AG10803 (cell line): ENCODE results near the gene TIPIN.

Source experiments
- DNase-seq: peaks from one replicate; pipeline ENCODE4 v3.0.0; 2010; ENCODE audit warnings: low read depth
- H3K4me3 ChIP-seq: 2 replicates; pipeline ENCODE4 v1.5.1; 2011; ENCODE audit warnings: mild to moderate bottlenecking, low read length, control low read depth
- TF ChIP-seq, protein P1 (sequence below): conservative IDR thresholded peaks from 2 replicates; pipeline ENCODE4 v1.5.1; 2011; ENCODE audit warnings: mild to moderate bottlenecking, low read length, control low read depth, inconsistent platforms

Gene TIPIN, protein sequence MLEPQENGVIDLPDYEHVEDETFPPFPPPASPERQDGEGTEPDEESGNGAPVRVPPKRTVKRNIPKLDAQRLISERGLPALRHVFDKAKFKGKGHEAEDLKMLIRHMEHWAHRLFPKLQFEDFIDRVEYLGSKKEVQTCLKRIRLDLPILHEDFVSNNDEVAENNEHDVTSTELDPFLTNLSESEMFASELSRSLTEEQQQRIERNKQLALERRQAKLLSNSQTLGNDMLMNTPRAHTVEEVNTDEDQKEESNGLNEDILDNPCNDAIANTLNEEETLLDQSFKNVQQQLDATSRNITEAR

DNA sequence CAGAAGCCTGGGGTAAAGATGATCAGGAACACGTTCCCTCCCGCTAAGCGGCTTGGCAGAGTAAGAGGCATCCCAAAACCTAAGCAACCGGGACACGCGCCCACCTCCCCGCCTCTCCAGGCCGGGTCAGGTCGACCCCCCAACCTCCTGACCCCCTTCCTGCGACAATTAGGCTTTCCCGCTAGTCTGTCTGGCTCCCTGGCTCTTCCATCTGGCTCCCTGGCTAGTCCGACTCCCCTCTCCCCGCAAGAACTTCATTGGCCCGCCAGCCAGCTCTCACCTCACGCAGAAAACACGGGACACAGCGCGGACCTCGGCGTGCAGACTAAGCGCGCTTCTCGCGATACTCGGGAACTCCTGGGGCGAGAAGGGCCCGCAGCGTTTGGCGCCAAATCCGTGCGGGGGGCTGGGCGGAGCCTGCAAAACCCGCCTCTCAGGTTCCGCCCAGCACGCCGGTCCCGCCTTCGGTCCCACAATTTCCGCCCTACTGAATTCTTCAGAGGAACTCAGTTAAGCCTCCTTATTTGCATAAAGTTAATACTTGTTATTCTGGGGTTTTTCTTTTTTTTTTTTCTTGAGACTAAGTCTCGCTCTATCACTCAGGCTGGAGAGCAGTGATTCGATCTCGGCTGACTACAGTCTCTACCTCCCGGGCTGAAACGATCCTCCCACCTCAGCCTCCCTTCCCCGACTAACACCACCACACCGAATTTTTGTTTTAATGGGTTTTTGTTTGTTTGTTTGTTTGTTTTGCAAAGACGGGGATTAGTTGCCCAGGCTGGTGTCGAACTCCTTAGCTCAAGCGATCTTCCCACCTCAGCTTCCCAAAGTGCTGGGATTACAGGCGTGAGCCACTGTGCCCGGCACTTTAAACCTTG lies at the start of gene TIPIN:
TSS of gene TIPIN (minus strand) at position 327 of the 878 bp plus-strand sequence. CDS start 3,738 bp downstream, outside the sequence.
- peak; percentile 95 for DNase-seq
- H3K4me3 ChIP-seq, result peak within 1 kb of the TSS; percentile 92
- TF ChIP-seq, protein P1, sequence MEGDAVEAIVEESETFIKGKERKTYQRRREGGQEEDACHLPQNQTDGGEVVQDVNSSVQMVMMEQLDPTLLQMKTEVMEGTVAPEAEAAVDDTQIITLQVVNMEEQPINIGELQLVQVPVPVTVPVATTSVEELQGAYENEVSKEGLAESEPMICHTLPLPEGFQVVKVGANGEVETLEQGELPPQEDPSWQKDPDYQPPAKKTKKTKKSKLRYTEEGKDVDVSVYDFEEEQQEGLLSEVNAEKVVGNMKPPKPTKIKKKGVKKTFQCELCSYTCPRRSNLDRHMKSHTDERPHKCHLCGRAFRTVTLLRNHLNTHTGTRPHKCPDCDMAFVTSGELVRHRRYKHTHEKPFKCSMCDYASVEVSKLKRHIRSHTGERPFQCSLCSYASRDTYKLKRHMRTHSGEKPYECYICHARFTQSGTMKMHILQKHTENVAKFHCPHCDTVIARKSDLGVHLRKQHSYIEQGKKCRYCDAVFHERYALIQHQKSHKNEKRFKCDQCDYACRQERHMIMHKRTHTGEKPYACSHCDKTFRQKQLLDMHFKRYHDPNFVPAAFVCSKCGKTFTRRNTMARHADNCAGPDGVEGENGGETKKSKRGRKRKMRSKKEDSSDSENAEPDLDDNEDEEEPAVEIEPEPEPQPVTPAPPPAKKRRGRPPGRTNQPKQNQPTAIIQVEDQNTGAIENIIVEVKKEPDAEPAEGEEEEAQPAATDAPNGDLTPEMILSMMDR, result no peak

DNA sequence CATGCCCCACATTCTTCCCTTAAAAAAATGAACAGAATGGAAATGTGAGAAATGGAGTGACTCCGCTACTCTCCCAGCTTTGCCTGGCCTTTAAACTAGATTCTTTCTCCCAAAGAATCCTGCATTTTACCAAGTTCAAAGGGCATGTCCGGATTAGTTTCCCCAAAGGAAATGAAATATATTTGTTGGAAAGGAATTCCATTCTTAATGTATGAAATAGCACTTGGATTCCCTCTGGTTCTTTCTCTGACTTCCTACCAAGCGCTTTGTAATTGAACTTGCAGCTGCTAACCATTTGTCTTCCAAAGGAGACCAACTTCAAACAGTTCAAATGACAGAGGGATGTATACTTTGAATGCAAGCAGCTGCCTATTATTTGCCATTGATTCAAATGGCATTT lies 49.1 kb upstream of the TIPIN start:
- TF ChIP-seq, protein P1, result no peak
- peak; percentile 42 for DNase-seq
- H3K4me3 ChIP-seq, result no peak overlapping the region

DNA sequence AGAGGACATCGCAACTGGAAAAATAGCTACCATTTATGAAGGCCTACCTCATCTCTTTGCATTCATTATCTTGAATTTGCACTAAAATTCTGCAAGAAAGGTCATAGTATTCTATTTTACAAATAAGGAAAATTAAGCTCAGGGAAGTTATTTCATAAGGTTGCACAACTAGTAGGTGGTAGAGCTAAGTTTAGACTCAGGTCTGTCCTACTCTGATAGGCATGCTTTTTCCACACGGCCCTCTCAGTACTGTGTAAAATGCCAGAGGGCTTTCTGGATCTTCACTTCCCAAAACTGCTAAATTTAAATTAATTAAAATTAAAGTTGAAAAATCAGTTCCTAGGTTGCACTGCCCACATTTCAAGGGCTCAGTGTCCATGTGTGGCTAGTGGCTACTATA lies 48.5 kb upstream of the TIPIN start:
- TF ChIP-seq, protein P1, result no peak
- no peak for DNase-seq
- H3K4me3 ChIP-seq, result no peak overlapping the region

DNA sequence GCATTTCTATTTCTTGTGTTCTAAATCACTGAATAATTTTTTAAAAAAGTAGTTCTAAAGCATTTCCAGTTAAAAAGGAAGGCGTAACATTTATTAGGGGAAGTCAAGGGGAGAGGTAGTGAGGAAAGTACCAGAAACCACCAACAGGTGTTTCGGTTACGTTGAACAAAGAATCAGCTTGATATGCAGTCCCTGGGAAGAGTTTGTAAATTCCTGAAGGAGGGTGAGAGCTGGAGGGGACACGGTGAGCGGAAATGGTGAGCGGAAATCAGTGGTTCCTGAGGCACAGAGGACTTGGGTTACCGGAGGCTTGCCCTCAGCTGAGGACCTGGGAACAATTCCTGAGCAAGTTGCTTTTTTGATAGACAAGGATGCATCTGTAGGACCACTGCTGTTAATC lies 48.0 kb upstream of the TIPIN start:
- H3K4me3 ChIP-seq, result no peak overlapping the region
- TF ChIP-seq, protein P1, result no peak
- no peak for DNase-seq

DNA sequence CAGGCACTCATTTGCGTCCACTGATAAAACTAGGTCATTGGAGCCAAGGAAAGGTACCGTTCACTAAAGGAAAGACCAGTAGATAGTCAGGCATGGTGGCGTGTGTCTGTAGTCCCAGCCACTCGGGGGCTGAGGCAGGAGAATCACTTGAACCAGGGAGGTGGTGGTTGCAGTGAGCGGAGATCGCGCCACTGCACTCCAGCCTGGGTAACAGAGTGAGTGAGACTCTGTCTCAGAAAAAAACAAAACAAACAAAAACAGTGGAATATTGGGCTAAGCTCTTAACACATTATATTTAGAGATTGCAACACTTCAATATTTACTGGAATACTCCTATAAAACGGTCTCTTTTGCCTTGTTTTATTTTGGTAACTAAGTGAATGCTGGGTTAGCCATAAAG lies 47.6 kb upstream of the TIPIN start:
- TF ChIP-seq, protein P1, result no peak
- no peak for DNase-seq
- H3K4me3 ChIP-seq, result no peak overlapping the region

- no peak overlapping the region for H3K4me3 ChIP-seq
- DNase-seq, result no peak
- TF ChIP-seq, protein P1, result no peak
Measured at GRCh38 chr15:66403323-66403722, 46.8 kb upstream of the TIPIN start.
